ENCODE results near the gene RANBP1.

GRCh38 chr22:20127869-20128618 is 12.1 kb downstream of the RANBP1 start:
- TF ChIP-seq, protein P1, sequence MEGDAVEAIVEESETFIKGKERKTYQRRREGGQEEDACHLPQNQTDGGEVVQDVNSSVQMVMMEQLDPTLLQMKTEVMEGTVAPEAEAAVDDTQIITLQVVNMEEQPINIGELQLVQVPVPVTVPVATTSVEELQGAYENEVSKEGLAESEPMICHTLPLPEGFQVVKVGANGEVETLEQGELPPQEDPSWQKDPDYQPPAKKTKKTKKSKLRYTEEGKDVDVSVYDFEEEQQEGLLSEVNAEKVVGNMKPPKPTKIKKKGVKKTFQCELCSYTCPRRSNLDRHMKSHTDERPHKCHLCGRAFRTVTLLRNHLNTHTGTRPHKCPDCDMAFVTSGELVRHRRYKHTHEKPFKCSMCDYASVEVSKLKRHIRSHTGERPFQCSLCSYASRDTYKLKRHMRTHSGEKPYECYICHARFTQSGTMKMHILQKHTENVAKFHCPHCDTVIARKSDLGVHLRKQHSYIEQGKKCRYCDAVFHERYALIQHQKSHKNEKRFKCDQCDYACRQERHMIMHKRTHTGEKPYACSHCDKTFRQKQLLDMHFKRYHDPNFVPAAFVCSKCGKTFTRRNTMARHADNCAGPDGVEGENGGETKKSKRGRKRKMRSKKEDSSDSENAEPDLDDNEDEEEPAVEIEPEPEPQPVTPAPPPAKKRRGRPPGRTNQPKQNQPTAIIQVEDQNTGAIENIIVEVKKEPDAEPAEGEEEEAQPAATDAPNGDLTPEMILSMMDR (IDR thresholded peaks at IDR 0.05; ENCODE audit: insufficient read depth, low read length) = no peak
- TF ChIP-seq, protein P2, sequence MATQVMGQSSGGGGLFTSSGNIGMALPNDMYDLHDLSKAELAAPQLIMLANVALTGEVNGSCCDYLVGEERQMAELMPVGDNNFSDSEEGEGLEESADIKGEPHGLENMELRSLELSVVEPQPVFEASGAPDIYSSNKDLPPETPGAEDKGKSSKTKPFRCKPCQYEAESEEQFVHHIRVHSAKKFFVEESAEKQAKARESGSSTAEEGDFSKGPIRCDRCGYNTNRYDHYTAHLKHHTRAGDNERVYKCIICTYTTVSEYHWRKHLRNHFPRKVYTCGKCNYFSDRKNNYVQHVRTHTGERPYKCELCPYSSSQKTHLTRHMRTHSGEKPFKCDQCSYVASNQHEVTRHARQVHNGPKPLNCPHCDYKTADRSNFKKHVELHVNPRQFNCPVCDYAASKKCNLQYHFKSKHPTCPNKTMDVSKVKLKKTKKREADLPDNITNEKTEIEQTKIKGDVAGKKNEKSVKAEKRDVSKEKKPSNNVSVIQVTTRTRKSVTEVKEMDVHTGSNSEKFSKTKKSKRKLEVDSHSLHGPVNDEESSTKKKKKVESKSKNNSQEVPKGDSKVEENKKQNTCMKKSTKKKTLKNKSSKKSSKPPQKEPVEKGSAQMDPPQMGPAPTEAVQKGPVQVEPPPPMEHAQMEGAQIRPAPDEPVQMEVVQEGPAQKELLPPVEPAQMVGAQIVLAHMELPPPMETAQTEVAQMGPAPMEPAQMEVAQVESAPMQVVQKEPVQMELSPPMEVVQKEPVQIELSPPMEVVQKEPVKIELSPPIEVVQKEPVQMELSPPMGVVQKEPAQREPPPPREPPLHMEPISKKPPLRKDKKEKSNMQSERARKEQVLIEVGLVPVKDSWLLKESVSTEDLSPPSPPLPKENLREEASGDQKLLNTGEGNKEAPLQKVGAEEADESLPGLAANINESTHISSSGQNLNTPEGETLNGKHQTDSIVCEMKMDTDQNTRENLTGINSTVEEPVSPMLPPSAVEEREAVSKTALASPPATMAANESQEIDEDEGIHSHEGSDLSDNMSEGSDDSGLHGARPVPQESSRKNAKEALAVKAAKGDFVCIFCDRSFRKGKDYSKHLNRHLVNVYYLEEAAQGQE (IDR thresholded peaks at IDR 0.05; ENCODE audit: insufficient replicate concordance, low read depth) = no peak
